Measurements from ENCODE around the gene GRAP2.

DNA sequence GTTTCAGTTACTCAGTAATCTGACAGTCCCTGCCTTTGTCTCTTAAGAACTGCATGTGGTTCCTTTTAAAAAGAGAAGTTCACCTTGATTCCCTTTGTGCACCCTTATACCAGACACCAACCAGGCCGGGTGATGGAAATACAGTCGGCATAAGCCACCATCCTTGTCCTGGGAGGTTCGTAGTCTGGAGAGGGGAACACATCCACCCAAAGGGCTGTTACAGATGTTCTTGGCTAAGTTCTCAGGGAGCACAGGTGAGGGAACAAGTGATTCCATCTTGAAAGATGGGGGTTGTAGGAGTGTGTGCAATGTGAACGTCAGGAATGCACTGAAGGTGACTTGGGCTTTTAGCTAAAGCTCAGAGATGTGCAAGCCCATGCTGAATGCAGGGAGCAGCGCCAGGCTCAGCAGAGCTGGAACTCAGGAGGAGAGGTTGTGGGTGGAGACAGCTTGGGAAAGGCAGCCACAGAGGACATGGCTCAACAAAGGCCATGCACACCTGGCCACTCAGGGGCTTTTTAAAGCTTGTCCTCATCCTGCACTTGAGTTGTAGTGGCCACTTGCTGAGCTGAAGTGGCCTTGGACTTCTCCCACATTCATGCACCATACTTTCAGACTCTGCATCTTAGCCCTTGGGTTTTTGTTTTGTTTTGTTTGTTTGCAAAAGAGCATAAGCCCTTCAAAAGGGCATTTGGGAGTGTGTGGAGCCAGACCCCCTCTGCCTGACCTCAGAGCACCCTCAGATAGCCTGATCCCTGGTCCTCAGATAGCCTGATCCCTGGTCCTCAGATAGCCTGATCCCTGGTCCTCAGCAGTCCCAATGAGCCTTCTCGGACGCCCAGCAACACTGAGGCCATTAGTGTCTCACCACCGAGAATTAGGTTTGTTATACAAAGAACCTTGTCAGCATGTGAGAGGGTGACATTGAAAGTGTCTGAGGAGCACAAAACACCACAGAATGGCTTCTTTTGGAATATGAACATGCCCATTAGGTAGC is 46.6 kb downstream of the GRAP2 start:
- no peak for TF ChIP-seq CTCF (IDR thresholded peaks at IDR 0.05)
- no peak for TF ChIP-seq POLR2A (IDR thresholded peaks at IDR 0.05)
